ENCODE data around the gene XXYLT1.

The XXYLT1 gene

GRCh38 chr3:195151402-195151801 lies 119.6 kb downstream of the XXYLT1 start:
- DNase-seq (ENCODE audit: low read depth in 3 of 3): no peak

GRCh38 chr3:195150181-195151118 lies 120.5 kb downstream of the XXYLT1 start:
- DNase-seq (ENCODE audit: low read depth in 3 of 3): no peak

- DNase-seq (ENCODE audit: low read depth in 3 of 3): no peak
Measured at GRCh38 chr3:195149292-195150030, 121.5 kb downstream of the XXYLT1 start.

- no peak for DNase-seq (ENCODE audit: low read depth in 3 of 3)
Measured at GRCh38 chr3:195148549-195148948, 122.4 kb downstream of the XXYLT1 start.

GRCh38 chr3:195147649-195148080 lies 123.3 kb downstream of the XXYLT1 start:
- no peak for DNase-seq (ENCODE audit: low read depth in 3 of 3)

GRCh38 chr3:195146131-195146530 lies 124.8 kb downstream of the XXYLT1 start:
- DNase-seq (ENCODE audit: low read depth in 3 of 3): no peak

- no peak for DNase-seq (ENCODE audit: low read depth in 3 of 3)
Measured at GRCh38 chr3:195145579-195145978, 125.4 kb downstream of the XXYLT1 start.

- no peak for DNase-seq (ENCODE audit: low read depth in 3 of 3)
Measured at GRCh38 chr3:195143221-195143620, 127.7 kb downstream of the XXYLT1 start.

GRCh38 chr3:195142519-195142918 lies 128.4 kb downstream of the XXYLT1 start:
- no peak for DNase-seq (ENCODE audit: low read depth in 3 of 3)

- DNase-seq (ENCODE audit: low read depth in 3 of 3): no peak
Measured at GRCh38 chr3:195140816-195141793, 129.9 kb downstream of the XXYLT1 start.

GRCh38 chr3:195140410-195140809 lies 130.5 kb downstream of the XXYLT1 start:
- no peak for DNase-seq (ENCODE audit: low read depth in 3 of 3)

GRCh38 chr3:195139876-195140240 lies 131.1 kb downstream of the XXYLT1 start:
- DNase-seq (ENCODE audit: low read depth in 3 of 3): no peak

- no peak for DNase-seq (ENCODE audit: low read depth in 3 of 3)
Measured at GRCh38 chr3:195139091-195139875, 131.7 kb downstream of the XXYLT1 start.

- DNase-seq (ENCODE audit: low read depth in 3 of 3): no peak
Measured at GRCh38 chr3:195137638-195138588, 133.0 kb downstream of the XXYLT1 start.

GRCh38 chr3:195135917-195136316 lies 135.0 kb downstream of the XXYLT1 start:
- DNase-seq (ENCODE audit: low read depth in 3 of 3): no peak

GRCh38 chr3:195134431-195134830 lies 136.5 kb downstream of the XXYLT1 start:
- no peak for DNase-seq (ENCODE audit: low read depth in 3 of 3)

- peak in 2 of 3 experiments; percentile 35 to 45 for DNase-seq (ENCODE audit: low read depth in 3 of 3)
Measured at GRCh38 chr3:195133462-195133861, 137.5 kb downstream of the XXYLT1 start.

- no peak for DNase-seq (ENCODE audit: low read depth in 3 of 3)
Measured at GRCh38 chr3:195133013-195133412, 137.9 kb downstream of the XXYLT1 start.

- no peak for DNase-seq (ENCODE audit: low read depth in 3 of 3)
Measured at GRCh38 chr3:195131176-195131575, 139.8 kb downstream of the XXYLT1 start.

Measured in stimulated activated CD4-positive, alpha-beta T cell treated with anti-CD3 and anti-CD28 coated beads, TNF-alpha, amount 100 ng/mL, for 24 hours (primary cell).